Endothelial cell (in vitro differentiated cells): ENCODE data around the gene TMEM106A. TPM values are rescaled to one million over a fixed set of nuclear protein-coding genes. Genes with fewer than 3 reads are reported as not detected.

Source experiments
- DNase-seq: peaks from one replicate; pipeline ENCODE4 v3.0.0; 2021; ENCODE audit warnings: low spot score
- H3K27ac Mint-ChIP-seq: one replicate; pipeline ENCODE4 v1.8.0; 2021; ENCODE audit warnings: mixed read lengths, inconsistent platforms; ENCODE audit not compliant: unreplicated experiment
- H3K27me3 Mint-ChIP-seq: one replicate; pipeline ENCODE4 v1.8.0; 2021; ENCODE audit warnings: mild to moderate bottlenecking, moderate library complexity, mixed read lengths, inconsistent platforms; ENCODE audit not compliant: unreplicated experiment
- H3K36me3 Mint-ChIP-seq: one replicate; pipeline ENCODE4 v1.8.0; 2021; ENCODE audit warnings: mild to moderate bottlenecking, low read depth, mixed read lengths, inconsistent platforms; ENCODE audit not compliant: unreplicated experiment
- H3K4me1 Mint-ChIP-seq: one replicate; pipeline ENCODE4 v1.8.0; 2021; ENCODE audit warnings: mild to moderate bottlenecking, mixed read lengths, inconsistent platforms; ENCODE audit not compliant: unreplicated experiment
- H3K4me3 Mint-ChIP-seq: one replicate; pipeline ENCODE4 v1.8.0; 2021; ENCODE audit warnings: mild to moderate bottlenecking, mixed read lengths, inconsistent platforms; ENCODE audit not compliant: unreplicated experiment
- H3K9me3 Mint-ChIP-seq: one replicate; pipeline ENCODE4 v1.8.0; 2021; ENCODE audit warnings: mixed read lengths, inconsistent platforms; ENCODE audit not compliant: unreplicated experiment
- total RNA-seq: library from RNA; stranded (reverse); fragmentation: NEBNext Ultra II Directional; extraction: Animal tissue kit (Norgen Biotek cat#: 25700); gene quantifications from one replicate; pipeline ENCODE4 v1.2.1, GENCODE V29; 2021; ENCODE audit not compliant: unreplicated experiment
- TF ChIP-seq, protein P1 (sequence below): fragments of 200-600 bp; sonication (generic); IDR thresholded peaks from one replicate; pipeline ENCODE4 v1.5.0; 2021; ENCODE audit warnings: antibody characterized with exemption; ENCODE audit not compliant: unreplicated experiment

The TMEM106A gene
- total RNA-seq, 1 donor from 2014 or later: 14.4 TPM

DNA sequence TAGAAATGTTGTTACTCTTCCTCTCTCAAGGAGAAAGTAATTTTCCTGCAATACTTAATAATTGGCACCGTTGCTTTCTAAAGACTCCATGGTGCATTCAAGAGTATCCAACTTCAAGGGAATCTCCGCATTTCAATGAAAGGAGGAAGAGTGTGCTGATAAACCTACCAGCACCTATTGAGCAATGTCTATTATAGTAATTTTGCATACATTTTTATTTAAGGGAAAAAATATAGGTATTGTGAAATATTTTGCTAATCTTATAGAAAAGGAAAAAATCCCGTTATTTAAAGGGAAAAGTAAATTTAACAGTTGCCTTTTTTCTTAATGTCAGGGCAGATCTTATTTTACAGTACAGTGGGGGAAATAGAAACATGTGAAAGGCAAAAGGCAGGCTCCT, 1.1 kb upstream of the TMEM106A start:
- Mint-ChIP-seq H3K27ac (peak overlapping the region; percentile 80), H3K4me1 (peaks cover 31% of the 10 kb centered on the region), H3K27me3 (peaks cover 17% of the 10 kb centered on the region), H3K9me3 (no peaks in the 10 kb centered on the region), H3K4me3 (peak overlapping the region; percentile 96), H3K36me3 (peaks cover 21% of the 10 kb centered on the region)
- TF ChIP-seq, protein P1, sequence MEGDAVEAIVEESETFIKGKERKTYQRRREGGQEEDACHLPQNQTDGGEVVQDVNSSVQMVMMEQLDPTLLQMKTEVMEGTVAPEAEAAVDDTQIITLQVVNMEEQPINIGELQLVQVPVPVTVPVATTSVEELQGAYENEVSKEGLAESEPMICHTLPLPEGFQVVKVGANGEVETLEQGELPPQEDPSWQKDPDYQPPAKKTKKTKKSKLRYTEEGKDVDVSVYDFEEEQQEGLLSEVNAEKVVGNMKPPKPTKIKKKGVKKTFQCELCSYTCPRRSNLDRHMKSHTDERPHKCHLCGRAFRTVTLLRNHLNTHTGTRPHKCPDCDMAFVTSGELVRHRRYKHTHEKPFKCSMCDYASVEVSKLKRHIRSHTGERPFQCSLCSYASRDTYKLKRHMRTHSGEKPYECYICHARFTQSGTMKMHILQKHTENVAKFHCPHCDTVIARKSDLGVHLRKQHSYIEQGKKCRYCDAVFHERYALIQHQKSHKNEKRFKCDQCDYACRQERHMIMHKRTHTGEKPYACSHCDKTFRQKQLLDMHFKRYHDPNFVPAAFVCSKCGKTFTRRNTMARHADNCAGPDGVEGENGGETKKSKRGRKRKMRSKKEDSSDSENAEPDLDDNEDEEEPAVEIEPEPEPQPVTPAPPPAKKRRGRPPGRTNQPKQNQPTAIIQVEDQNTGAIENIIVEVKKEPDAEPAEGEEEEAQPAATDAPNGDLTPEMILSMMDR: no peak
- DNase-seq: no peak

GRCh38 chr17:43211123-43211479, 574 bp upstream of the TMEM106A start:
- DNase-seq: no peak
- H3K27ac Mint-ChIP-seq: peak overlapping the region; percentile 80
- TF ChIP-seq, protein P1: no peak
- peak overlapping the region; percentile 96 for H3K4me3 Mint-ChIP-seq
- no peaks in the 10 kb centered on the region for H3K9me3 Mint-ChIP-seq
- H3K27me3 Mint-ChIP-seq: peaks cover 17% of the 10 kb centered on the region
- H3K36me3 Mint-ChIP-seq: peaks cover 25% of the 10 kb centered on the region
- peaks cover 35% of the 10 kb centered on the region for H3K4me1 Mint-ChIP-seq

GRCh38 chr17:43212641-43213490, 1.2 kb downstream of the TMEM106A start:
- Mint-ChIP-seq H3K4me1 (peaks cover 47% of the 10 kb centered on the region), H3K4me3 (peak overlapping the region; percentile 96), H3K36me3 (peaks cover 25% of the 10 kb centered on the region), H3K27me3 (peaks cover 16% of the 10 kb centered on the region), H3K9me3 (no peaks in the 10 kb centered on the region), H3K27ac (peak overlapping the region; percentile 92)
- TF ChIP-seq, protein P1: no peak
- DNase-seq: no peak

- H3K27me3 Mint-ChIP-seq: peaks cover 17% of the 10 kb centered on the region
- H3K27ac Mint-ChIP-seq: no peak overlapping the region
- TF ChIP-seq, protein P1: no peak
- no peaks in the 10 kb centered on the region for H3K9me3 Mint-ChIP-seq
- no peak overlapping the region for H3K4me3 Mint-ChIP-seq
- H3K36me3 Mint-ChIP-seq: peaks cover 21% of the 10 kb centered on the region
- peaks cover 51% of the 10 kb centered on the region for H3K4me1 Mint-ChIP-seq
- DNase-seq: no peak
These were observed 1.9 kb downstream of the TMEM106A start for GRCh38 chr17:43213545-43213944.

DNA sequence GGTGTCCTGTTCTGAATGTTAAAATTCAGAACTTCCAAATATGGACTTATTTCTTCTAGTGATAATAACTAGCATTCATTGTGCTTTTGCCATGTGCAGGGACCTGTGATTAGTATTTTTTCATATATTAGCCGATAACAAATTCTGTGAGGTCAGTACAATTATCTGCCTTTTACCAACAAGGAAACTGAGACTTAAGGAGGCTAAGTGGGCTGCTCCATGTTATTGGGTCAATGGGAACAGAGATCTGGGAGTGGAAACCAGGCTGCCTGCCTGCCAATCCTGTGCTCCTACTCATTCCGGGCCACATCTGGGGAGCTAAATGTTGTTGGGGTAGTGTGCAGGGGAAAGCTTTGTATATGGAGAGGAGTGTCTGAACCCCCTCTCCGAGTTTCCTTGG, 3.7 kb downstream of the TMEM106A start:
- TF ChIP-seq, protein P1: no peak
- Mint-ChIP-seq H3K36me3 (peaks cover 24% of the 10 kb centered on the region), H3K4me3 (no peak overlapping the region), H3K27me3 (peaks cover 19% of the 10 kb centered on the region), H3K27ac (peak overlapping the region; percentile 72), H3K4me1 (peaks cover 57% of the 10 kb centered on the region), H3K9me3 (no peaks in the 10 kb centered on the region)
- DNase-seq: no peak
